ENCODE results near the gene ABHD16A.
"Not testable (repeated sequence)": the region's sequence is repeated elsewhere in the genome, so short reads cannot be mapped to it uniquely, and the experiment has no call there.

ABHD16A gene

GRCh38 chr6:31713991-31714684 lies 11.0 kb upstream of the ABHD16A start:
- no peak for DNase-seq

- no peak for DNase-seq
Measured at GRCh38 chr6:31713465-31713864, 10.3 kb upstream of the ABHD16A start.

DNA sequence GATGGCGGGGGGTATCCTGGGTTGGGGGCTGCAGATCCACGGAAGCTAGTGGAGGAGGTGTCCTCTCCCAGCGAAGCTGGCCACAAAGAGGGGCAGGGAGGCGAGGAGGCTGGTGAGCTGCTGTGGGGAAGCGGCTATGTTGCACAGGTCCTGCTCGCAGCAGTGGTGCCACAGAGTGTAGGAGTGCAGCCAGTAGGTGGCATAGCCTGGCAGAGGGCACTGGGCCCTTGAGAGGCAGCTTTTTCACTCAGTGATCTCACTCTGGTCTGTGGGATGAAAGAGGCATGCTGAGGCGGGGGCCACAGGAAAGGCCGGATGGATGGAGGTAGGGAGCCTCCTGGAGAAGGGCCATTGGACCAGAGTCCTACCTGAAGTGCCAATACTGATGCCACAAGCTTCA lies 9.2 kb upstream of the ABHD16A start:
- DNase-seq: peak; percentile 37

- no peak for DNase-seq
Measured at GRCh38 chr6:31711233-31711632, 8.1 kb upstream of the ABHD16A start.

GRCh38 chr6:31710523-31711219 lies 7.5 kb upstream of the ABHD16A start:
- no peak for DNase-seq

DNA sequence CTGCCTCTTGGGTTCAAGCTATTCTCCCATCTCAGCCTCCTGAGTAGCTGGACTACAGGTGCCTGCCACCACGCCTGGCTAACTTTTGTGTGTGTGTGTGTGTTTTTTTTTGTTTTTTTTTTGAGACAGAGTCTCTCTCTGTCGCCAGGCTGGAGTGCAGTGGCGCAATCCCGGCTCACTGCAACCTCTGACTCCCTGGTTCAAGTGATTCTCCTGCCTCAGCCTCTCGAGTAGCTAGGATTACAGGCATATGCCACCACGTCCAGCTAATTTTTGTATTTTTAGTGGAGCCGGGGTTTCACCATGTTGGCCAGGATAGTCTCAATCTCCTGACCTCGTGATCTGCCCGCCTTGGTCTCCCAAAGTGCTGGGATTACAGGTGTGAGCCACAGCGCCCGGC lies 6.0 kb upstream of the ABHD16A start:
- DNase-seq: not testable (repeated sequence)

GRCh38 chr6:31708224-31708623 lies 5.1 kb upstream of the ABHD16A start:
- DNase-seq: no peak

- DNase-seq: no peak
Measured at GRCh38 chr6:31707701-31708100, 4.6 kb upstream of the ABHD16A start.

DNA sequence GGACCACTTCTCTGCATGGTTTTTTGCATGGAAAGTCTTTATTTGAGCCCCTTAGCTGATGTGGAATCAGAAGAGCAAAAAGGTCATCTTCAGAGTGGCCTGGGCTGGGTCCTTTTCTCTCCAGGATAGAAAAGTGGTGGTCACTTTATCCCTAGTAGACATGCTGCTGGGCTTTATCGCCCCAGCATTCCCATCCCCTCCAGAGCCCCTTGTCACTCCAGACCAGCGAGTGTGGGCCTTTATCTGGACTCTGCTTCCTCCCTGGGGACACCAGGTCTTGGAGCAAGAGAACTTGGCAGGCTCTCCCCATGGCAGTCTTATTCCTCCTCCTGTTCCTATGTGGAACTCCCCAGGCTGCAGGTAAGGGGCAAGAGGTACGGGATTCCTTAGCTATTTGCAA lies 3.5 kb upstream of the ABHD16A start, which contains the start of gene LY6G6F:
Gene LY6G6F, plus strand, starts transcription at position 268 of the 400 bp plus-strand sequence. Its CDS starts 41 bp downstream, at position 309.
- no peak for DNase-seq

DNA sequence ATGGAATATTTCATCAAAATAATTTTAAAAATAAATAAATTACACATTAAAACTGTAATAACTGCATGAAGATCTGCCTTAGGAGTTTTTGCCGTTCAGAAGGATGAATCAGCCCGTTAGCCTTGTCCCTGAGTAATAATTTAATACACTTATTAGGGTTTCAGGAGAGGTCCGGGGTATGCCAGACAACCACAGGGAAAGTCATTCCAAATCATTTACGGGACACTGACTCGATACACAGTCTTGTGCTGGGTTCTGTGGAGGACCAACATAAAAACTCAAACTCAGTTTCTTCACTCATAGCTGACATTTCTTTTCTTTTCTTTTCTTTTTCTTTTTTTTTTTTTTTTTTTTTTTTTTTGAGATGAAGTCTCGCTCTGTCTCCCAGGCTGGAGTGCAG lies 2.8 kb upstream of the ABHD16A start:
- no peak for DNase-seq

- no peak for DNase-seq
Measured at GRCh38 chr6:31702405-31702818, 712 bp downstream of the ABHD16A start.

GRCh38 chr6:31701666-31702404 lies 1.3 kb downstream of the ABHD16A start:
- DNase-seq: no peak

DNA sequence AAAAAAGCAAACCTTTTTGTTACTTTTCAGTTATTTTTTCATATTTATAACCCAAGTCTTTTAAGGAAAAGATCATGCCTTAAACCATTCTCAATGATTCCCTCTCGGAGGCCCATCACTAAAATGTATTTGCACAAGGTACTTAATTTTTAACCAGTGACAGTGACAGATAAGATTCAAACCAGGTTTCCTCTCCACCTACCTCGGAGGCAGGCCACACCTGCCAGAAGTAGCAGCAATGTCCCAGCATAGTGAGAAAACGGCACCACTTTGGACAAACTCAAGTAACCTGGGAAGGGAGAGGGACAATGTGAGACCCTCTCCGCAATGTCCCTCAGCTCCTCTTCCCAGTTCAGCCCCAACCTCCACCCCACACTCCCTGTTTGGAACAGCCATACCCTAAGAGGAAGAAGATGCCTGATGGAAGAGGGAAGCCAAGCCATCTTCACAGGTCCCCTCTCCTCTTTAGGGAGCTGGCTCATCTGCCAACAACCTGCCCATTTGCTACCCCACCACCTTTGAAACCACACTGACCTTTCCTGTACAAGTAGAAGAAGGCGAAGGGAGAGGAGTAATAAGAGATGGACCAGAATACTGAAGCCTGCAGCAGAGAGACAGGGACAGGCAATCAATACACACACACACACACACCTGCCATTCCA lies 2.3 kb downstream of the ABHD16A start:
- DNase-seq: no peak

- DNase-seq: no peak
Measured at GRCh38 chr6:31697555-31697954, 5.6 kb downstream of the ABHD16A start.

- DNase-seq: no peak
Measured at GRCh38 chr6:31693535-31693934, 9.6 kb downstream of the ABHD16A start.

DNA sequence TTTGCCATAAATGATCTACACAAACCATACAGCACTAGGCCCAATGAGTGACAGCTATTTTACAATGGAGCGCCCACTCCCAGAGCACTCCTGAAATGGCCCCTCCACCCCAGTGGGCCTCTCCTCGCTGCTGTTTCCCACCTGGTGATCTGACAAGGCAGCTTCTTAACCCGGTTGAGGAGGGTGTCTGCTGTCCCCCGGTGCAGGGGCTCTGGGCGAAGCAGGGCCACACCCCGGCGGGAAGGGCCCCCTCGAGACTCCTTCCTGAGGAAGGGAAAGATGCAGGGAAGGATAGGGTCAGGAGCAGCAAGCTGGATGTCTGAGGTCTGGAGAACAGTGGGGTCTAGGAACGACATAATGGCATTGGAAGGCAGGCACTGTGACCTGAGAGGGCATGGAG lies 10.2 kb downstream of the ABHD16A start:
- DNase-seq: no peak

GRCh38 chr6:31692353-31692752 lies 10.8 kb downstream of the ABHD16A start:
- no peak for DNase-seq

- DNase-seq: no peak
Measured at GRCh38 chr6:31691564-31692108, 11.5 kb downstream of the ABHD16A start.

- DNase-seq: no peak
Measured at GRCh38 chr6:31691078-31691463, 12.1 kb downstream of the ABHD16A start.

GRCh38 chr6:31690231-31691077 lies 12.7 kb downstream of the ABHD16A start:
- DNase-seq: no peak

GRCh38 chr6:31689249-31690110 lies 13.6 kb downstream of the ABHD16A start:
- DNase-seq: no peak

All from CD4-positive, alpha-beta T cell treated with Interleukin-6 for 4 hours (primary cell).